GM12878 (cell line): ENCODE results near the gene ANXA4.

Experiments used
- CTCF ChIP-seq, 3 experiments: IDR thresholded peaks in 2 of 3; conservative IDR thresholded peaks in 1 of 3; 2 replicates each; pipeline ENCODE4 v1.5.1; 2011; ENCODE audit warnings: low read depth in 3 of 3, low read length in 3 of 3, mild to moderate bottlenecking in 3 of 3, control low read depth in 2 of 3, moderate library complexity in 2 of 3, inconsistent platforms in 1 of 3, mixed read lengths in 1 of 3; ENCODE audit not compliant: control insufficient read depth in 2 of 3, insufficient read depth in 1 of 3; ENCODE audit errors: extremely low read depth in 1 of 3
- DPF2 ChIP-seq: fragments of 450-650 bp; IDR thresholded peaks from 2 replicates; pipeline ENCODE4 v1.6.1; 2017; ENCODE audit warnings: mild to moderate bottlenecking
- ESRRA ChIP-seq: IDR thresholded peaks from 2 replicates; pipeline ENCODE4 v1.6.1; 2012; ENCODE audit warnings: mild to moderate bottlenecking, low read length, improper control_type of control experiment
- EZH2 ChIP-seq: IDR thresholded peaks from 2 replicates; pipeline ENCODE4 v1.6.1; 2012; ENCODE audit warnings: low read depth, mild to moderate bottlenecking, control low read depth, inconsistent platforms, low read length, borderline replicate concordance; ENCODE audit not compliant: control insufficient read depth
- POLR2AphosphoS5 ChIP-seq: IDR thresholded peaks from 2 replicates; pipeline ENCODE4 v1.6.1; 2011; ENCODE audit warnings: mild to moderate bottlenecking, low read length, inconsistent platforms
- RFX5 ChIP-seq: IDR thresholded peaks from 2 replicates; pipeline ENCODE4 v1.6.1; 2011; ENCODE audit warnings: low read depth, low read length, improper control_type of control experiment
- TAF1 ChIP-seq: IDR thresholded peaks from 2 replicates; pipeline ENCODE4 v1.6.1; 2011; ENCODE audit warnings: mild to moderate bottlenecking, low read depth, low read length, borderline replicate concordance
- USF1 ChIP-seq: IDR thresholded peaks from 2 replicates; pipeline ENCODE4 v1.6.1; 2011; ENCODE audit warnings: borderline replicate concordance, low read depth, mild to moderate bottlenecking, moderate library complexity, mixed read lengths, low read length; ENCODE audit not compliant: insufficient read depth; ENCODE audit errors: extremely low read length
- USF2 ChIP-seq: IDR thresholded peaks from 2 replicates; pipeline ENCODE4 v1.6.1; 2011; ENCODE audit warnings: low read depth, low read length, improper control_type of control experiment, borderline replicate concordance
- ZNF384 ChIP-seq: IDR thresholded peaks from 2 replicates; pipeline ENCODE4 v1.6.1; 2012; ENCODE audit warnings: low read depth, mild to moderate bottlenecking, low read length, improper control_type of control experiment, borderline replicate concordance

GRCh38 chr2:69721022-69721421 lies 20.9 kb upstream of the ANXA4 start:
- TF ChIP-seq POLR2AphosphoS5 (no peak), USF2 (no peak), EZH2 (no peak), ZNF384 (no peak), USF1 (no peak), RFX5 (no peak), DPF2 (no peak), CTCF (IDR thresholded peaks at IDR 0.05 in 2 of 3, conservative IDR thresholded peaks at IDR 0.05 in 1 of 3; ENCODE audit: control insufficient read depth in 2 of 3, extremely low read depth in 1 of 3, insufficient read depth in 1 of 3, low read depth in 3 of 3, low read length in 3 of 3) (no peak), ESRRA (no peak), TAF1 (no peak)
